DND-41 (cell line): ENCODE data around the gene HMGN4.

Experiments
- ATAC-seq: fragments of 200-7000 bp; cut with Tn5 transposase; 3 replicates; pipeline ENCODE4 v1.9.1; 2021; ENCODE audit warnings: low read depth; ENCODE audit not compliant: insufficient read depth
- DNase-seq: peaks from one replicate; pipeline ENCODE4 v3.0.0-alpha.2; 2020
- H2AFZ ChIP-seq: 2 replicates; pipeline ENCODE4 v1.6.0; 2012; ENCODE audit warnings: low read depth, low read length
- H3K27ac ChIP-seq: 2 replicates; pipeline ENCODE4 v1.5.1; 2012; ENCODE audit warnings: low read length, inconsistent platforms
- H3K27me3 ChIP-seq: fragments of 200-600 bp; sonication (generic); 2 replicates; pipeline ENCODE4 v1.6.0; 2012; ENCODE audit warnings: low read length, mild to moderate bottlenecking, inconsistent platforms; ENCODE audit not compliant: insufficient read depth, poor library complexity
- H3K36me3 ChIP-seq: 2 replicates; pipeline ENCODE4 v1.5.1; 2012; ENCODE audit warnings: low read length, inconsistent platforms; ENCODE audit not compliant: insufficient read depth
- H3K4me1 ChIP-seq: 2 replicates; pipeline ENCODE4 v1.5.1; 2012; ENCODE audit warnings: mild to moderate bottlenecking, low read length; ENCODE audit not compliant: insufficient read depth
- H3K4me2 ChIP-seq: 2 replicates; pipeline ENCODE4 v1.6.0; 2012; ENCODE audit warnings: mild to moderate bottlenecking, moderate library complexity, low read length, inconsistent platforms; ENCODE audit not compliant: insufficient read depth
- H3K4me3 ChIP-seq, 2 experiments: fragments of 200-600 bp in 1 of 2; shearing (Covaris generic) in 1 of 2; 2 replicates each; pipeline ENCODE4 v1.5.1; 2012 to 2016; ENCODE audit warnings: inconsistent platforms in 2 of 2, low read length in 2 of 2, mild to moderate bottlenecking in 2 of 2, low read depth in 1 of 2, moderate library complexity in 1 of 2
- H3K79me2 ChIP-seq: 2 replicates; pipeline ENCODE4 v1.6.0; 2012; ENCODE audit warnings: low read length, inconsistent platforms; ENCODE audit not compliant: insufficient read depth
- H3K9ac ChIP-seq: 2 replicates; pipeline ENCODE4 v1.6.0; 2012; ENCODE audit warnings: low read depth, mild to moderate bottlenecking, inconsistent platforms, low read length, moderate library complexity
- H3K9me3 ChIP-seq: 2 replicates; pipeline ENCODE4 v1.5.1; 2012; ENCODE audit warnings: low read length, moderate library complexity, mild to moderate bottlenecking, inconsistent platforms; ENCODE audit not compliant: insufficient read depth, severe bottlenecking
- H4K20me1 ChIP-seq: 2 replicates; pipeline ENCODE4 v1.6.0; 2012; ENCODE audit warnings: low read length; ENCODE audit not compliant: insufficient read depth
- CTCF ChIP-seq: IDR thresholded peaks from 2 replicates; pipeline ENCODE4 v1.5.1; 2012; ENCODE audit warnings: borderline replicate concordance, low read length, moderate library complexity, mild to moderate bottlenecking; ENCODE audit not compliant: poor library complexity, severe bottlenecking; ENCODE audit errors: extremely low read depth
- EZH2 ChIP-seq: IDR thresholded peaks from 3 replicates; pipeline ENCODE4 v1.6.1; 2012; ENCODE audit warnings: borderline replicate concordance, low read depth, mild to moderate bottlenecking, moderate library complexity, low read length, inconsistent platforms; ENCODE audit not compliant: severe bottlenecking

HMGN4 gene

DNA sequence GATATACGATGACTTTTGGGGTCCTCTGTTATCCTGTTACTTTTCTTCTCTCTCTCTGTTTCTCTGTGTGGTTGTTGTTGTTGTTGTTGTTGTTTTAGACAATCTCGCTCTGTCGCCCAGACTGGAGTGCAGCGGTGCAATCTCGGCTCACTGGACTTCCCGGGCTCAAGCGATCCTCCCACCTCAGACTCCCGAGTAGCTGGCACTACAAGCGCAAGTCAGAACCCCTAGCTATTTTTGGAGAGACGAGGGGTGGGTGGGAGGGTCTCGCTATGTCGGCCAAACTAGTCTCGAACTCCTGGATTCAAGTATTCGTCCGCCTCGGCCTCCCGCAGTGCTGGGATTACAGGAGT is 39.5 kb downstream of the HMGN4 start:
- no peaks in the 10 kb centered on the region for H4K20me1 ChIP-seq
- TF ChIP-seq EZH2 (no peak), CTCF (no peak)
- H3K27ac ChIP-seq, result peak overlapping the region; percentile 66
- peak overlapping the region; percentile 79 for H2AFZ ChIP-seq
- H3K4me3 ChIP-seq, result peak overlapping the region in 1 of 2 experiments; percentile 49; a peak in 2 of 4 replicates
- H3K79me2 ChIP-seq, result no peaks in the 10 kb centered on the region
- peaks cover under 1% of the 10 kb centered on the region for H3K27me3 ChIP-seq
- H3K4me2 ChIP-seq, result peak overlapping the region; percentile 74
- H3K36me3 ChIP-seq, result no peaks in the 10 kb centered on the region
- ATAC-seq (no peak), DNase-seq (no peak)
- peaks cover 4% of the 10 kb centered on the region for H3K9me3 ChIP-seq
- H3K4me1 ChIP-seq, result peaks cover 12% of the 10 kb centered on the region
- peak overlapping the region; percentile 35 for H3K9ac ChIP-seq

DNA sequence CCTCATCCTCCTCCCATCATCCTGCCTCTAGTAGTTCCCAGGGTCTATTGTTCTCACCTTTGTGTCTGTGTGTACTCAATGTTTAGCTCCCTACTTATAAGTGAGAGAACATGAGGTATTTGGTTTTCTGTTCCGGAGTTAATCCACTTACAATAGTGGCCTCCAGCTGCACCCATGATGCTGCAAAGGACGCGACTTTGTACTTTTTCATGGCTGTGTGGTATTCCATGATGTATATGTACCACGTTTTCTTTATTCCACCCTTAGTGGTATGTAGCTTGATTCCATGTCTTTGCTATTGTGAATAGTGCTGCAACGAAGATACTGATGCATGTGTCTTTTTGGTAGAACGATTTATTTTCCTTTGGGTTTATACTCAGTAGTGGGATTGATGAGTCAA is 40.1 kb downstream of the HMGN4 start:
- peaks cover 10% of the 10 kb centered on the region for H3K4me1 ChIP-seq
- H3K4me2 ChIP-seq, result no peak overlapping the region
- H3K9ac ChIP-seq, result no peak overlapping the region
- DNase-seq (no peak), ATAC-seq (no peak)
- no peaks in the 10 kb centered on the region for H4K20me1 ChIP-seq
- no peaks in the 10 kb centered on the region for H3K36me3 ChIP-seq
- no peaks in the 10 kb centered on the region for H3K79me2 ChIP-seq
- no peak overlapping the region for H2AFZ ChIP-seq
- TF ChIP-seq EZH2, result no peak
- TF ChIP-seq CTCF, result no peak
- H3K27me3 ChIP-seq, result peaks cover 3% of the 10 kb centered on the region
- no peak overlapping the region for H3K4me3 ChIP-seq
- H3K27ac ChIP-seq, result no peak overlapping the region
- peaks cover 4% of the 10 kb centered on the region for H3K9me3 ChIP-seq

- Histone ChIP-seq H3K4me3 (no peak overlapping the region), H3K79me2 (no peaks in the 10 kb centered on the region), H3K4me2 (no peak overlapping the region), H3K9ac (no peak overlapping the region), H3K9me3 (peaks cover 4% of the 10 kb centered on the region), H2AFZ (no peak overlapping the region), H3K36me3 (no peaks in the 10 kb centered on the region), H3K27me3 (peaks cover 6% of the 10 kb centered on the region), H3K4me1 (peaks cover 10% of the 10 kb centered on the region), H4K20me1 (no peaks in the 10 kb centered on the region), H3K27ac (no peak overlapping the region)
- DNase-seq (no peak), ATAC-seq (no peak)
- TF ChIP-seq EZH2, result no peak
- TF ChIP-seq CTCF, result no peak
Observed at GRCh38 chr6:26578741-26579140, 40.6 kb downstream of the HMGN4 start.
